ENCODE measurements around the gene FOXO1.

FOXO1 gene

GRCh38 chr13:40549500-40550094 lies 116.8 kb downstream of the FOXO1 start:
- no peaks in the 10 kb centered on the region for H3K9me2 ChIP-seq (replicated peaks; ENCODE audit: low read depth, low read length)
- no peaks in the 10 kb centered on the region for H3K4me1 ChIP-seq (ENCODE audit: insufficient read depth, low read length, poor library complexity, severe bottlenecking)
- H2AFZ ChIP-seq (ENCODE audit: low read length) = no peak overlapping the region
- H3K27me3 ChIP-seq (ENCODE audit: insufficient read depth, low read length, poor library complexity, severe bottlenecking) = no peaks in the 10 kb centered on the region
- H3K9ac ChIP-seq (ENCODE audit: low read depth, low read length, poor library complexity, severe bottlenecking) = no peak overlapping the region
- no peaks in the 10 kb centered on the region for H3K79me2 ChIP-seq (ENCODE audit: insufficient read depth, low read length)
- no peak for TF ChIP-seq CTCF (conservative IDR thresholded peaks at IDR 0.05; ENCODE audit: low read length)
- no peak for TF ChIP-seq EZH2phosphoT487 (IDR thresholded peaks at IDR 0.05; ENCODE audit: borderline replicate concordance)
- no peaks in the 10 kb centered on the region for H3K9me3 ChIP-seq (ENCODE audit: insufficient read depth, low read depth, low read length)
- no peak overlapping the region for H3K4me2 ChIP-seq (ENCODE audit: low read depth, low read length, poor library complexity, severe bottlenecking)
- no peaks in the 10 kb centered on the region for H3F3A ChIP-seq (ENCODE audit: low read depth)
- H4K20me1 ChIP-seq (ENCODE audit: insufficient read depth, low read length, poor library complexity, severe bottlenecking) = no peaks in the 10 kb centered on the region
- H3K36me3 ChIP-seq (ENCODE audit: insufficient read depth, low read length) = no peaks in the 10 kb centered on the region
- no peak overlapping the region for H3K4me3 ChIP-seq (ENCODE audit: low read length, poor library complexity, severe bottlenecking)

GRCh38 chr13:40547591-40548315 lies 118.7 kb downstream of the FOXO1 start:
- no peaks in the 10 kb centered on the region for H3K36me3 ChIP-seq (ENCODE audit: insufficient read depth, low read length)
- H3K9me3 ChIP-seq (ENCODE audit: insufficient read depth, low read depth, low read length) = no peaks in the 10 kb centered on the region
- H3F3A ChIP-seq (ENCODE audit: low read depth) = no peaks in the 10 kb centered on the region
- H3K9me2 ChIP-seq (replicated peaks; ENCODE audit: low read depth, low read length) = no peaks in the 10 kb centered on the region
- no peak overlapping the region for H3K4me2 ChIP-seq (ENCODE audit: low read depth, low read length, poor library complexity, severe bottlenecking)
- no peak overlapping the region for H3K4me3 ChIP-seq (ENCODE audit: low read length, poor library complexity, severe bottlenecking)
- no peaks in the 10 kb centered on the region for H3K79me2 ChIP-seq (ENCODE audit: insufficient read depth, low read length)
- no peak for TF ChIP-seq CTCF (conservative IDR thresholded peaks at IDR 0.05; ENCODE audit: low read length)
- TF ChIP-seq EZH2phosphoT487 (IDR thresholded peaks at IDR 0.05; ENCODE audit: borderline replicate concordance) = no peak
- no peaks in the 10 kb centered on the region for H3K4me1 ChIP-seq (ENCODE audit: insufficient read depth, low read length, poor library complexity, severe bottlenecking)
- no peak overlapping the region for H2AFZ ChIP-seq (ENCODE audit: low read length)
- no peak overlapping the region for H3K9ac ChIP-seq (ENCODE audit: low read depth, low read length, poor library complexity, severe bottlenecking)
- H4K20me1 ChIP-seq (ENCODE audit: insufficient read depth, low read length, poor library complexity, severe bottlenecking) = no peaks in the 10 kb centered on the region
- no peaks in the 10 kb centered on the region for H3K27me3 ChIP-seq (ENCODE audit: insufficient read depth, low read length, poor library complexity, severe bottlenecking)

GRCh38 chr13:40546047-40546446 lies 120.4 kb downstream of the FOXO1 start:
- no peaks in the 10 kb centered on the region for H3K9me2 ChIP-seq (replicated peaks; ENCODE audit: low read depth, low read length)
- no peaks in the 10 kb centered on the region for H3K79me2 ChIP-seq (ENCODE audit: insufficient read depth, low read length)
- TF ChIP-seq EZH2phosphoT487 (IDR thresholded peaks at IDR 0.05; ENCODE audit: borderline replicate concordance) (no peak), CTCF (conservative IDR thresholded peaks at IDR 0.05; ENCODE audit: low read length) (no peak)
- no peaks in the 10 kb centered on the region for H3K4me1 ChIP-seq (ENCODE audit: insufficient read depth, low read length, poor library complexity, severe bottlenecking)
- H3K9ac ChIP-seq (ENCODE audit: low read depth, low read length, poor library complexity, severe bottlenecking) = no peak overlapping the region
- no peaks in the 10 kb centered on the region for H3K9me3 ChIP-seq (ENCODE audit: insufficient read depth, low read depth, low read length)
- H2AFZ ChIP-seq (ENCODE audit: low read length) = no peak overlapping the region
- H3K27me3 ChIP-seq (ENCODE audit: insufficient read depth, low read length, poor library complexity, severe bottlenecking) = no peaks in the 10 kb centered on the region
- H3K36me3 ChIP-seq (ENCODE audit: insufficient read depth, low read length) = no peaks in the 10 kb centered on the region
- H4K20me1 ChIP-seq (ENCODE audit: insufficient read depth, low read length, poor library complexity, severe bottlenecking) = no peaks in the 10 kb centered on the region
- H3F3A ChIP-seq (ENCODE audit: low read depth) = no peaks in the 10 kb centered on the region
- no peak overlapping the region for H3K4me3 ChIP-seq (ENCODE audit: low read length, poor library complexity, severe bottlenecking)
- no peak overlapping the region for H3K4me2 ChIP-seq (ENCODE audit: low read depth, low read length, poor library complexity, severe bottlenecking)
